ENCODE data around the gene ARAF.

The ARAF gene

DNA sequence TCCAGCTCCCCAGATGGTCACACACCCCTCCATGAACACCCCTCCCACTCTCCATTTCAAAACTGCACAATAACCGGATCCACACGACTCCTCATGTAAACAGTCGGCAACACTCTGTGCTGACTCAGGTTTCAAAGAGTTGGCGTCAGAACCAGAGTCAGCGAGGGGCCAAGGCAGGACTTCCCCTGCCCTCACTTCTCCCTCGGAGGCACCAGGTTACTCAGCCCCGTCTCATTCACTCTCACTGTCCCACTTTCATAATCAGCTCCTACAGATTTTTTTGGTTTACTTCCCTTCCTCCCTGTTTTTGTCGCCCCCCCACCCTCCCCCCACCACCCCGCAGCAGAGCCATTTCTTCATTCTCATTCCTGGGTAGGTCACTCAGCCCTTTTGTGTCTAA lies 18.5 kb downstream of the ARAF start:
- TF ChIP-seq CTCF (IDR thresholded peaks at IDR 0.05; ENCODE audit: low read depth, low read length), result no peak
- no peak for TF ChIP-seq EZH2phosphoT487 (IDR thresholded peaks at IDR 0.05; ENCODE audit: low read depth)
- Histone ChIP-seq H3K27ac (ENCODE audit: low read length) (peak overlapping the region; percentile 15), H3K9me3 (ENCODE audit: insufficient read depth, low read length) (no peaks in the 10 kb centered on the region), H3K9ac (ENCODE audit: low read length) (peak overlapping the region; percentile 34; the same call in 1 of the 2 replicates), H3K79me2 (ENCODE audit: low read length) (no peaks in the 10 kb centered on the region), H4K20me1 (ENCODE audit: insufficient read depth, low read length) (no peaks in the 10 kb centered on the region), H3K27me3 (ENCODE audit: low read depth, low read length) (no peaks in the 10 kb centered on the region), H3K4me1 (ENCODE audit: low read length) (peaks cover 31% of the 10 kb centered on the region), H3K36me3 (replicated peaks; ENCODE audit: low read depth, low read length) (no peaks in the 10 kb centered on the region), H2AFZ (ENCODE audit: low read depth, low read length) (no peak overlapping the region; the same call in 1 of the 2 replicates), H3K4me3 (ENCODE audit: low read length) (peak overlapping the region; percentile 58), H3K4me2 (ENCODE audit: low read length) (peak overlapping the region; percentile 84)

DNA sequence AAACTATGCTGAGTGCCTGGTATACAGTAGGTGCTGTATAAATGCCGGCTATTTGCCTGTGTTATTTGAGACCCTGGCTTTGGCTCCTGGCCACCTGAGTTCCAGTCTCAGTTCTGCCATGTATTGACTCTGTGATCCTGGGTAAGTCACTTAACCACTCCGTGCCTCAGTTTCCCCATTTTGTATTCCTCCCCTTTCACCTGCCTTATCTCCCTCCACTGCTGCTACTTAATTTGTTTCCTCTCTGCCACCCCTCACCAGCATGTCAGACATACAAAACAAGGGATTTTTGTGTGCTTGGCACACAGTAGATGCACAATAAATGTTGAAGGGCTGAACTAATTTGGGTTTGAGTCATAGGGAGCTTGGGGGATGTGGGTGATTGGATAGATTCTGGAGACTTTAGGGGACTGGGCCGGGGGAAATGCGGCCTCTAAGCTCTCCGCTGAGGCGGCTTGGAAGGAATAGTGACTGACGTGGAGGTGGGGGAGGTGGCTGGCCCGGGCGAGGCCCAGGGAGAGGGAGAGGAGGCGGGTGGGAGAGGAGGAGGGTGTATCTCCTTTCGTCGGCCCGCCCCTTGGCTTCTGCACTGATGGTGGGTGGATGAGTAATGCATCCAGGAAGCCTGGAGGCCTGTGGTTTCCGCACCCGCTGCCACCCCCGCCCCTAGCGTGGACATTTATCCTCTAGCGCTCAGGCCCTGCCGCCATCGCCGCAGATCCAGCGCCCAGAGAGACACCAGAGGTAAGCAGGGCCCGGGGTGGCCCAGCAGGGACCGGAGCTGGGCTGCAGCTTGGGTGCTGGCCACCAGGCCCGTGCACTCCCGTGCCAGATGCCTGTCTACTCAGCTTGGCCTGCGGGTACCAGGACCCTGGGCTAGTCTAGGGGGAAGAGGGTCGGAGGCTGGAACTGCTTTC lies 21.0 kb downstream of the ARAF start, which contains the start of gene TIMP1:
TIMP1 (plus strand) TSS at position 706 of the 917 bp plus-strand sequence. CDS start 980 bp downstream, outside the sequence.
- Histone ChIP-seq H4K20me1 (ENCODE audit: insufficient read depth, low read length) (no peaks in the 10 kb centered on the region), H2AFZ (ENCODE audit: low read depth, low read length) (peak within 1 kb of the TSS; percentile 74), H3K27ac (ENCODE audit: low read length) (no peak within 1 kb of the TSS), H3K4me3 (ENCODE audit: low read length) (peak within 1 kb of the TSS; percentile 64), H3K4me1 (ENCODE audit: low read length) (peaks cover 31% of the 10 kb centered on the region), H3K27me3 (ENCODE audit: low read depth, low read length) (no peaks in the 10 kb centered on the region), H3K9ac (ENCODE audit: low read length) (peak within 1 kb of the TSS; percentile 43; the same call in 1 of the 2 replicates), H3K36me3 (replicated peaks; ENCODE audit: low read depth, low read length) (no peaks in the 10 kb centered on the region), H3K4me2 (ENCODE audit: low read length) (peak within 1 kb of the TSS; percentile 69), H3K79me2 (ENCODE audit: low read length) (no peaks in the 10 kb centered on the region), H3K9me3 (ENCODE audit: insufficient read depth, low read length) (no peaks in the 10 kb centered on the region)
- TF ChIP-seq CTCF (IDR thresholded peaks at IDR 0.05; ENCODE audit: low read depth, low read length) (no peak), EZH2phosphoT487 (IDR thresholded peaks at IDR 0.05; ENCODE audit: low read depth) (no peak)

GRCh38 chrX:47583240-47583861 lies 22.3 kb downstream of the ARAF start:
- Histone ChIP-seq H3K9ac (ENCODE audit: low read length) (no peak overlapping the region), H3K36me3 (replicated peaks; ENCODE audit: low read depth, low read length) (no peaks in the 10 kb centered on the region), H3K4me2 (ENCODE audit: low read length) (no peak overlapping the region), H3K27me3 (ENCODE audit: low read depth, low read length) (no peaks in the 10 kb centered on the region), H3K79me2 (ENCODE audit: low read length) (no peaks in the 10 kb centered on the region), H3K4me1 (ENCODE audit: low read length) (peaks cover 26% of the 10 kb centered on the region), H3K4me3 (ENCODE audit: low read length) (no peak overlapping the region), H2AFZ (ENCODE audit: low read depth, low read length) (no peak overlapping the region), H3K9me3 (ENCODE audit: insufficient read depth, low read length) (no peaks in the 10 kb centered on the region), H3K27ac (ENCODE audit: low read length) (no peak overlapping the region), H4K20me1 (ENCODE audit: insufficient read depth, low read length) (no peaks in the 10 kb centered on the region)
- TF ChIP-seq CTCF (IDR thresholded peaks at IDR 0.05; ENCODE audit: low read depth, low read length) (no peak), EZH2phosphoT487 (IDR thresholded peaks at IDR 0.05; ENCODE audit: low read depth) (no peak)

DNA sequence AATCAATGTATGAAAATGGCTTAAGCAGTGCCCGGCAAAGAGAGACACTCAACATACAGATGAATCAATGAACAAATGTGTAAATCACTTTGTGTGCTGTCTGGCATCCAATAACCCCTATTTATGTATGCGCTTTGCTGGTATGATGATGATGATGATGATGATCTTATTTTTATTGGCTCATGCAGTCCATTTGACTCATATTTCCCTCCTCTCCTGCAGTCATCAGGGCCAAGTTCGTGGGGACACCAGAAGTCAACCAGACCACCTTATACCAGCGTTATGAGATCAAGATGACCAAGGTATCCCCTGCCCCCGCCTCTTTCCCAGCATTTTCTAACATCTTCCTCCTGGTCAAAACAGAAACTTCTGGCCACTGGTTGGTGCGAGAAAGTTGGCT lies 23.7 kb downstream of the ARAF start:
- H3K27ac ChIP-seq (ENCODE audit: low read length), result no peak overlapping the region
- TF ChIP-seq EZH2phosphoT487 (IDR thresholded peaks at IDR 0.05; ENCODE audit: low read depth), result no peak
- no peak for TF ChIP-seq CTCF (IDR thresholded peaks at IDR 0.05; ENCODE audit: low read depth, low read length)
- H3K4me3 ChIP-seq (ENCODE audit: low read length), result no peak overlapping the region

More for the DNA sequence above, 23.7 kb downstream of the ARAF start:
- H3K9me3 ChIP-seq (ENCODE audit: insufficient read depth, low read length), result no peaks in the 10 kb centered on the region
- H2AFZ ChIP-seq (ENCODE audit: low read depth, low read length), result no peak overlapping the region
- no peaks in the 10 kb centered on the region for H4K20me1 ChIP-seq (ENCODE audit: insufficient read depth, low read length)
- peaks cover 14% of the 10 kb centered on the region for H3K4me1 ChIP-seq (ENCODE audit: low read length)
- H3K27me3 ChIP-seq (ENCODE audit: low read depth, low read length), result no peaks in the 10 kb centered on the region
- no peak overlapping the region for H3K4me2 ChIP-seq (ENCODE audit: low read length)
- no peaks in the 10 kb centered on the region for H3K36me3 ChIP-seq (replicated peaks; ENCODE audit: low read depth, low read length)
- no peaks in the 10 kb centered on the region for H3K79me2 ChIP-seq (ENCODE audit: low read length)
- no peak overlapping the region for H3K9ac ChIP-seq (ENCODE audit: low read length)
